GM19025 (cell line): ENCODE results near the gene RARB.

Source experiments
- ATAC-seq: cut with Tn5 transposase; IDR thresholded peaks from one replicate; pipeline ENCODE4 v1.9.1; 2021; ENCODE audit warnings: mild to moderate bottlenecking, low read depth, moderate library complexity; ENCODE audit not compliant: unreplicated experiment

Gene RARB

GRCh38 chr3:25427942-25428788 is at the start of gene RARB:
Gene RARB (plus strand): TSS chr3:25428263. CDS start chr3:25428732, 469 bp downstream.
- ATAC-seq: no peak

- ATAC-seq: no peak
Observed at GRCh38 chr3:25378786-25379311, 49.2 kb upstream of the RARB start.

GRCh38 chr3:25380222-25380739 is 47.8 kb upstream of the RARB start:
- no peak for ATAC-seq

- no peak for ATAC-seq
Observed at GRCh38 chr3:25381083-25381482, 47.0 kb upstream of the RARB start.

- ATAC-seq: no peak
Observed at GRCh38 chr3:25384471-25384870, 43.6 kb upstream of the RARB start.

GRCh38 chr3:25385807-25386460 is 42.1 kb upstream of the RARB start:
- ATAC-seq: no peak

- no peak for ATAC-seq
Observed at GRCh38 chr3:25386686-25387255, 41.3 kb upstream of the RARB start.

- no peak for ATAC-seq
Observed at GRCh38 chr3:25390605-25391004, 37.5 kb upstream of the RARB start.

GRCh38 chr3:25396251-25396650 is 31.8 kb upstream of the RARB start:
- ATAC-seq: no peak

GRCh38 chr3:25396686-25397085 is 31.4 kb upstream of the RARB start:
- no peak for ATAC-seq

- ATAC-seq: no peak
Observed at GRCh38 chr3:25397150-25397549, 30.9 kb upstream of the RARB start.

- no peak for ATAC-seq
Observed at GRCh38 chr3:25400587-25400986, 27.5 kb upstream of the RARB start.

GRCh38 chr3:25403968-25404367 is 24.1 kb upstream of the RARB start:
- ATAC-seq: no peak

- ATAC-seq: no peak
Observed at GRCh38 chr3:25404569-25404968, 23.5 kb upstream of the RARB start.

- no peak for ATAC-seq
Observed at GRCh38 chr3:25405335-25405734, 22.7 kb upstream of the RARB start.

GRCh38 chr3:25410703-25411102 is 17.4 kb upstream of the RARB start:
- ATAC-seq: no peak

GRCh38 chr3:25412269-25412668 is 15.8 kb upstream of the RARB start:
- no peak for ATAC-seq

GRCh38 chr3:25416176-25416575 is 11.9 kb upstream of the RARB start:
- no peak for ATAC-seq

- no peak for ATAC-seq
Observed at GRCh38 chr3:25418596-25418995, 9.5 kb upstream of the RARB start.

GRCh38 chr3:25419251-25419650 is 8.8 kb upstream of the RARB start:
- no peak for ATAC-seq

GRCh38 chr3:25420147-25420546 is 7.9 kb upstream of the RARB start:
- ATAC-seq: no peak
